Mammary epithelial cell (primary cell): Measurements from ENCODE around the gene SMARCB1.

Experiments used
- CTCF ChIP-seq, 2 donors: IDR thresholded peaks in 1 of 2; conservative IDR thresholded peaks in 1 of 2; 2 replicates each; pipeline ENCODE4 v1.5.1; 2011 to 2012; ENCODE audit warnings: inconsistent platforms in 2 of 2, low read length in 2 of 2, mild to moderate bottlenecking in 2 of 2, control low read depth in 1 of 2, low read depth in 1 of 2; ENCODE audit not compliant: insufficient read depth in 1 of 2; ENCODE audit errors: extremely low read depth in 1 of 2
- EZH2 ChIP-seq: IDR thresholded peaks from 2 replicates; pipeline ENCODE4 v1.6.1; 2012; ENCODE audit warnings: low read length, inconsistent platforms, borderline replicate concordance

- TF ChIP-seq CTCF (conservative IDR thresholded peaks at IDR 0.05 in 1 of 2, IDR thresholded peaks at IDR 0.05 in 1 of 2; ENCODE audit: extremely low read depth in 1 of 2, insufficient read depth in 1 of 2, low read depth in 1 of 2, low read length in 2 of 2) (no peak), EZH2 (no peak)
Observed at GRCh38 chr22:23742505-23743264, 44.1 kb upstream of the SMARCB1 start.
